H1 (cell line): ENCODE measurements around the gene MKX. TPM values are rescaled to one million over a fixed set of nuclear protein-coding genes. Genes with fewer than 3 reads are reported as not detected.

Source experiments
- CTCF ChIA-PET: fragments of 300-600 bp; sonication (Branson Sonifier 250); formaldehyde crosslinking; loops from one replicate; lab custom pipeline; 2021; ENCODE audit not compliant: partially characterized antibody; lab: Charles Lee
- POLR2A ChIA-PET: fragments of 300-600 bp; sonication (Branson Sonifier 250); formaldehyde crosslinking; loops from one replicate; lab custom pipeline; 2021; ENCODE audit warnings: inconsistent platforms; ENCODE audit not compliant: partially characterized antibody; lab: Charles Lee
- DNase-seq, 2 experiments: peaks; one replicate each; pipeline versions ENCODE4 v3.0.0 to v3.0.0-alpha.2; 2010 to 2022; ENCODE audit warnings: low spot score in 2 of 2, low read depth in 1 of 2, mixed read lengths in 1 of 2
- FAIRE-seq: peaks from 2 replicates; lab custom pipeline; 2011; peaks lifted over from hg19 to GRCh38; lab: Jason Lieb, UNC
- H2AFZ ChIP-seq: 2 replicates; pipeline ENCODE4 v1.8.1; 2012; ENCODE audit warnings: low read length, inconsistent platforms
- H2AK5ac ChIP-seq: 2 replicates; pipeline ENCODE4 v1.6.1; 2013; ENCODE audit warnings: low read depth, low read length
- H2BK120ac ChIP-seq: replicated peaks from 2 replicates; pipeline ENCODE3; 2013; ENCODE audit warnings: low read depth, low read length, inconsistent platforms
- H2BK12ac ChIP-seq: 2 replicates; pipeline ENCODE4 v1.6.1; 2013; ENCODE audit warnings: low read depth, low read length
- H2BK15ac ChIP-seq: 2 replicates; pipeline ENCODE4 v1.6.1; 2013; ENCODE audit warnings: low read length
- H2BK20ac ChIP-seq: 2 replicates; pipeline ENCODE4 v1.6.1; 2013; ENCODE audit warnings: low read length
- H2BK5ac ChIP-seq: 2 replicates; pipeline ENCODE4 v1.6.1; 2013; ENCODE audit warnings: low read depth, low read length
- H3K14ac ChIP-seq: 2 replicates; pipeline ENCODE4 v1.6.1; 2013; ENCODE audit warnings: inconsistent platforms; ENCODE audit not compliant: insufficient read length
- H3K18ac ChIP-seq: 2 replicates; pipeline ENCODE4 v1.6.1; 2013; ENCODE audit warnings: low read length; ENCODE audit errors: extremely low read depth
- H3K23ac ChIP-seq: 2 replicates; pipeline ENCODE4 v1.6.1; 2013; ENCODE audit warnings: inconsistent platforms; ENCODE audit not compliant: insufficient read length
- H3K23me2 ChIP-seq: 2 replicates; pipeline ENCODE4 v1.6.1; 2013; ENCODE audit warnings: low read depth, low read length
- H3K27ac ChIP-seq: 2 replicates; pipeline ENCODE4 v1.6.1; 2011; ENCODE audit warnings: low read depth, low read length, inconsistent platforms
- H3K27me3 ChIP-seq, 4 experiments: replicated peaks in 1 of 4; 1 replicate in 1 of 4; 2 replicates in 3 of 4; pipeline versions ENCODE4 v1.6.1 to v1.8.1; 2011 to 2013; ENCODE audit warnings: low read length in 3 of 4, mild to moderate bottlenecking in 3 of 4, inconsistent platforms in 2 of 4, mixed read lengths in 2 of 4, moderate library complexity in 1 of 4; ENCODE audit not compliant: control insufficient read depth in 3 of 4, insufficient read depth in 3 of 4; ENCODE audit errors: extremely low read depth in 1 of 4
- H3K36me3 ChIP-seq, 4 experiments: 2 replicates each; pipeline versions ENCODE4 v1.6.1 to v1.8.1; 2011 to 2013; ENCODE audit warnings: mild to moderate bottlenecking in 4 of 4, low read length in 3 of 4, moderate library complexity in 2 of 4, control low read depth in 1 of 4, inconsistent platforms in 1 of 4; ENCODE audit not compliant: insufficient read depth in 4 of 4, control insufficient read depth in 2 of 4
- H3K4ac ChIP-seq: replicated peaks from 2 replicates; pipeline ENCODE3; 2013; ENCODE audit warnings: low read length, low read depth, mixed read lengths, inconsistent platforms; ENCODE audit not compliant: insufficient read length
- H3K4me1 ChIP-seq, 4 experiments: replicated peaks in 1 of 4; 1 replicate in 1 of 4; 2 replicates in 3 of 4; pipeline versions ENCODE4 v1.6.1 to v1.8.1; 2011 to 2013; ENCODE audit warnings: low read length in 3 of 4, inconsistent platforms in 2 of 4, mixed read lengths in 1 of 4; ENCODE audit not compliant: insufficient read depth in 4 of 4, control insufficient read depth in 3 of 4
- H3K4me2 ChIP-seq, 2 experiments: 2 replicates each; pipeline versions ENCODE4 v1.6.1 to v1.8.1; 2011 to 2013; ENCODE audit warnings: low read depth in 2 of 2, low read length in 2 of 2, control low read depth in 1 of 2, inconsistent platforms in 1 of 2, mild to moderate bottlenecking in 1 of 2; ENCODE audit not compliant: insufficient read depth in 1 of 2
- H3K4me3 ChIP-seq, 4 experiments: fragments of 200-600, 300-600 bp in 1 of 4; sonication (generic), shearing (Covaris generic), sonication (Bioruptor Twin) in 1 of 4; 2 replicates each; pipeline versions ENCODE4 v1.5.1 to v1.8.1; 2011 to 2016; ENCODE audit warnings: low read length in 4 of 4, low read depth in 3 of 4, control low read depth in 2 of 4, inconsistent platforms in 2 of 4, mild to moderate bottlenecking in 2 of 4, mixed read lengths in 1 of 4, moderate library complexity in 1 of 4; ENCODE audit not compliant: insufficient read depth in 2 of 4; ENCODE audit errors: extremely low read depth in 1 of 4
- H3K56ac ChIP-seq: replicated peaks from 2 replicates; pipeline ENCODE3; 2013; ENCODE audit warnings: low read depth, mild to moderate bottlenecking, mixed read lengths, low read length, inconsistent platforms; ENCODE audit not compliant: insufficient read length
- H3K79me1 ChIP-seq: 2 replicates; pipeline ENCODE4 v1.6.1; 2013; ENCODE audit warnings: low read depth, low read length, control low read depth
- H3K79me2 ChIP-seq, 2 experiments: 2 replicates each; pipeline versions ENCODE4 v1.6.1 to v1.8.1; 2012 to 2013; ENCODE audit warnings: low read length in 2 of 2, mild to moderate bottlenecking in 2 of 2, inconsistent platforms in 1 of 2; ENCODE audit not compliant: insufficient read depth in 2 of 2, control insufficient read depth in 1 of 2
- H3K9ac ChIP-seq, 4 experiments: replicated peaks in 1 of 4; 1 replicate in 1 of 4; 2 replicates in 3 of 4; pipeline versions ENCODE4 v1.6.1 to v1.8.1; 2011 to 2013; ENCODE audit warnings: low read depth in 3 of 4, low read length in 3 of 4, control low read depth in 2 of 4, mild to moderate bottlenecking in 2 of 4, moderate library complexity in 2 of 4, inconsistent platforms in 1 of 4; ENCODE audit errors: extremely low read depth in 1 of 4
- H3K9me3 ChIP-seq, 2 experiments: 2 replicates each; pipeline versions ENCODE4 v1.6.1 to v1.8.1; 2012 to 2013; ENCODE audit warnings: mild to moderate bottlenecking in 2 of 2, moderate library complexity in 2 of 2, control low read depth in 1 of 2, inconsistent platforms in 1 of 2, low read depth in 1 of 2, low read length in 1 of 2, mixed read lengths in 1 of 2; ENCODE audit not compliant: insufficient read depth in 2 of 2
- H4K20me1 ChIP-seq, 2 experiments: replicated peaks in 1 of 2; 2 replicates each; pipeline versions ENCODE3 to v1.8.1; 2011 to 2013; ENCODE audit warnings: inconsistent platforms in 2 of 2, low read length in 2 of 2, mild to moderate bottlenecking in 1 of 2; ENCODE audit not compliant: insufficient read depth in 2 of 2, control insufficient read depth in 1 of 2
- H4K5ac ChIP-seq: 2 replicates; pipeline ENCODE4 v1.6.1; 2013; ENCODE audit warnings: low read length, low read depth, mixed read lengths, inconsistent platforms; ENCODE audit not compliant: insufficient read length
- H4K8ac ChIP-seq: 2 replicates; pipeline ENCODE4 v1.8.0; 2013; ENCODE audit warnings: mild to moderate bottlenecking, moderate library complexity, low read length, inconsistent platforms; ENCODE audit not compliant: insufficient read depth; ENCODE audit errors: extremely low read depth
- H4K91ac ChIP-seq: replicated peaks from 2 replicates; pipeline ENCODE3; 2013; ENCODE audit warnings: low read length, mixed read lengths, inconsistent platforms; ENCODE audit not compliant: insufficient read length
- ASH2L ChIP-seq: fragments of 200-600, 300-600 bp; sonication (generic); IDR thresholded peaks from one replicate; pipeline ENCODE4 v1.7.1; 2017; ENCODE audit warnings: low read length
- E2F6 ChIP-seq: IDR thresholded peaks from 2 replicates; pipeline ENCODE4 v1.6.1; 2012; ENCODE audit warnings: inconsistent platforms
- POLR2AphosphoS5 ChIP-seq: IDR thresholded peaks from 2 replicates; pipeline ENCODE4 v1.6.1; 2011; ENCODE audit warnings: low read depth, low read length
- RAD21 ChIP-seq, 2 experiments: IDR thresholded peaks in 1 of 2; conservative IDR thresholded peaks in 1 of 2; 2 replicates each; pipeline ENCODE4 v1.6.1; 2011; ENCODE audit warnings: low read depth in 2 of 2, low read length in 2 of 2, improper control_type of control experiment in 1 of 2, inconsistent platforms in 1 of 2, mild to moderate bottlenecking in 1 of 2, moderate library complexity in 1 of 2
- RFX5 ChIP-seq: IDR thresholded peaks from 2 replicates; pipeline ENCODE4 v1.6.1; 2011; ENCODE audit warnings: low read depth, low read length, improper control_type of control experiment, borderline replicate concordance
- SIN3A ChIP-seq, 2 experiments: IDR thresholded peaks in 1 of 2; conservative IDR thresholded peaks in 1 of 2; 2 replicates each; pipeline ENCODE4 v1.6.1; 2011 to 2012; ENCODE audit warnings: low read length in 2 of 2, improper control_type of control experiment in 1 of 2, low read depth in 1 of 2, mild to moderate bottlenecking in 1 of 2
- SIX5 ChIP-seq: IDR thresholded peaks from 2 replicates; pipeline ENCODE4 v1.6.1; 2011; ENCODE audit warnings: mild to moderate bottlenecking, low read depth, low read length
- SP4 ChIP-seq: IDR thresholded peaks from 2 replicates; pipeline ENCODE4 v1.6.1; 2012; ENCODE audit warnings: low read length, inconsistent platforms
- SUZ12 ChIP-seq: fragments of 200-600 bp; sonication (generic); IDR thresholded peaks from 2 replicates; pipeline ENCODE4 v1.6.1; 2012; ENCODE audit warnings: mild to moderate bottlenecking, inconsistent platforms, low read length, moderate library complexity, mixed read lengths
- TAF1 ChIP-seq: IDR thresholded peaks from 2 replicates; pipeline ENCODE4 v1.6.1; 2011; ENCODE audit warnings: mild to moderate bottlenecking, low read depth, low read length
- TAF7 ChIP-seq: optimal IDR thresholded peaks from 2 replicates; pipeline ENCODE3; 2011; ENCODE audit warnings: low read depth, mild to moderate bottlenecking, inconsistent platforms, low read length, moderate library complexity, borderline replicate concordance
- TEAD4 ChIP-seq: IDR thresholded peaks from 2 replicates; pipeline ENCODE4 v1.6.1; 2012; ENCODE audit warnings: low read depth, low read length, inconsistent platforms, mixed read lengths
- YY1 ChIP-seq: IDR thresholded peaks from 2 replicates; pipeline ENCODE4 v1.6.1; 2011; ENCODE audit warnings: low read depth, mild to moderate bottlenecking, low read length
- ZNF274 ChIP-seq: IDR thresholded peaks from 2 replicates; pipeline ENCODE4 v1.7.0; 2012; ENCODE audit warnings: low read length, borderline replicate concordance; ENCODE audit errors: extremely low read depth
- WGBS, 2 experiments: shearing (Covaris generic) in 1 of 2; methylation state at CpG; one replicate each; pipeline versions ENCODE4 v1.1.6 to v1.1.7; 2013 to 2015; ENCODE audit warnings: low lambda C conversion rate in 2 of 2, mixed read lengths in 2 of 2, inconsistent platforms in 1 of 2, low coverage in 1 of 2, missing lambda C conversion rate in 1 of 2; ENCODE audit not compliant: insufficient replicate concordance in 2 of 2, insufficient coverage in 1 of 2, insufficient read length in 1 of 2; ENCODE audit errors: extremely low coverage in 1 of 2, missing lambda C conversion rate in 1 of 2; 5-methylcytosine and 5-hydroxymethylcytosine counted together
- polyA plus RNA-seq, 7 experiments: library from polyadenylated mRNA; depleted of rRNA in 3 of 7; stranded (reverse) in 5 of 7; unstranded in 2 of 7; fragments of >200 nt in 5 of 7; fragments of 200-250 nt in 2 of 7; gene quantifications; 1 replicate in 5 of 7; 2 replicates in 1 of 7; 4 replicates in 1 of 7; pipeline versions ENCODE4 v1.2.1 to v1.2.3, GENCODE V29; 2011 to 2013; ENCODE audit warnings: missing spikeins in 2 of 7, mixed read lengths in 2 of 7
- total RNA-seq: library from RNA; stranded (reverse); fragmentation: NEBNext Ultra II Directional; extraction: Animal tissue kit (Norgen Biotek cat#: 25700); gene quantifications from 2 replicates; pipeline ENCODE4 v1.2.1, GENCODE V29; 2021

MKX gene
- total and polyA plus RNA-seq, 2 of the 8 experiments (the other 6 are each of a cell fraction or from before 2014, with no cell fraction given) = 0.21 to 1.3 TPM

GRCh38 chr10:27717861-27718260, 27.8 kb downstream of the MKX start:
- Histone ChIP-seq H3K9ac (no peak overlapping the region), H3K79me2 (no peaks in the 10 kb centered on the region), H2BK12ac (no peak overlapping the region), H3K4me2 (no peak overlapping the region), H3K4ac (no peak overlapping the region), H2BK15ac (no peak overlapping the region), H3K23ac (no peak overlapping the region), H3K4me3 (no peak overlapping the region), H3K9me3 (no peaks in the 10 kb centered on the region), H3K18ac (no peak overlapping the region), H3K79me1 (no peaks in the 10 kb centered on the region), H2BK120ac (no peak overlapping the region), H3K56ac (no peak overlapping the region), H3K36me3 (no peaks in the 10 kb centered on the region), H3K23me2 (no peaks in the 10 kb centered on the region; the same call in 1 of the 2 replicates), H4K91ac (no peak overlapping the region), H4K20me1 (no peaks in the 10 kb centered on the region), H4K8ac (no peak overlapping the region), H2BK5ac (no peak overlapping the region), H3K14ac (no peak overlapping the region), H3K4me1 (no peaks in the 10 kb centered on the region), H4K5ac (no peak overlapping the region), H3K27ac (no peak overlapping the region), H2AK5ac (no peak overlapping the region), H2BK20ac (no peak overlapping the region), H3K27me3 (peaks cover 0 to 1% (median 0%) of the 10 kb centered on the region in 4 experiments; a peak in 1 of 7 replicates), H2AFZ (no peak overlapping the region)
- no peak for FAIRE-seq
- DNase-seq = no peak
- ChIA-PET CTCF (no interaction called here), POLR2A (no interaction called here)
- 91% methylated on average over 3 of the region's 3 CpGs; no CpG with 5 or more reads in 1 of the 2 experiments for WGBS, 2 experiments
- TF ChIP-seq RAD21 (IDR thresholded peaks at IDR 0.05 in 1 of 2, conservative IDR thresholded peaks at IDR 0.05 in 1 of 2; ENCODE audit: low read depth in 2 of 2, low read length in 2 of 2) (no peak), E2F6 (no peak), SUZ12 (no peak), ZNF274 (no peak), TAF1 (no peak), TAF7 (no peak), YY1 (no peak), SIX5 (no peak), RFX5 (no peak), SIN3A (conservative IDR thresholded peaks at IDR 0.05 in 1 of 2, IDR thresholded peaks at IDR 0.05 in 1 of 2; ENCODE audit: low read depth in 1 of 2, low read length in 2 of 2) (no peak), SP4 (no peak), TEAD4 (no peak), ASH2L (no peak), POLR2AphosphoS5 (no peak)
